Measurements from ENCODE around the gene TEX52.

- no peak for TF ChIP-seq POLR2AphosphoS5 (IDR thresholded peaks at IDR 0.05; ENCODE audit: low read depth, low read length)
- no peak for TF ChIP-seq EZH2 (IDR thresholded peaks at IDR 0.05)
- no peak for TF ChIP-seq CTCF (IDR thresholded peaks at IDR 0.05 in 2 of 3, conservative IDR thresholded peaks at IDR 0.05 in 1 of 3; ENCODE audit: borderline replicate concordance in 1 of 3, insufficient read depth in 1 of 3, low read depth in 2 of 3, low read length in 2 of 3)
- TF ChIP-seq EZH2phosphoT487 (IDR thresholded peaks at IDR 0.05; ENCODE audit: borderline replicate concordance) = no peak
- no peak for TF ChIP-seq ZFX (IDR thresholded peaks at IDR 0.05)
- TF ChIP-seq REST (IDR thresholded peaks at IDR 0.05; ENCODE audit: low read depth) = no peak
- no peak for TF ChIP-seq ZNF274 (IDR thresholded peaks at IDR 0.05; ENCODE audit: low read depth, low read length)
- no peak for TF ChIP-seq ZBTB33 (IDR thresholded peaks at IDR 0.05; ENCODE audit: extremely low read depth, insufficient replicate concordance, low read length)
- TF ChIP-seq POLR2A (IDR thresholded peaks at IDR 0.05; ENCODE audit: borderline replicate concordance, extremely low read depth, insufficient read depth, insufficient read length) = no peak
- no peak for TF ChIP-seq ELF1 (IDR thresholded peaks at IDR 0.05; ENCODE audit: borderline replicate concordance, low read depth)
Measured at GRCh38 chr12:2893007-2893406, 36.2 kb upstream of the TEX52 start.

Data from HCT116 (cell line).